HL-60 (cell line): ENCODE measurements around the gene NDUFB4.

Experiments used
- DNase-seq, 2 experiments: peaks; one replicate each; pipeline ENCODE4 v3.0.0-alpha.2; 2010 to 2020; ENCODE audit warnings: low read depth in 1 of 2, low spot score in 1 of 2
- H3K27ac ChIP-seq: fragments of 250-450 bp; sonication (Bioruptor Pico); replicated peaks from 2 replicates; pipeline ENCODE4 v1.5.1; 2020; ENCODE audit warnings: mild to moderate bottlenecking, moderate library complexity
- H3K27me3 ChIP-seq: fragments of 250-450 bp; sonication (Bioruptor Pico); 2 replicates; pipeline ENCODE4 v1.5.1; 2021; ENCODE audit warnings: mild to moderate bottlenecking, moderate library complexity; ENCODE audit not compliant: insufficient read depth, poor library complexity, severe bottlenecking
- H3K4me3 ChIP-seq: replicated peaks from 2 replicates; pipeline ENCODE4 v1.5.1; 2011; ENCODE audit warnings: mild to moderate bottlenecking, control low read depth, low read length; ENCODE audit not compliant: insufficient read depth
- GABPA ChIP-seq: IDR thresholded peaks from 2 replicates; pipeline ENCODE4 v1.6.1; 2012; ENCODE audit warnings: low read depth
- POLR2AphosphoS5 ChIP-seq: IDR thresholded peaks from 2 replicates; pipeline ENCODE4 v1.6.1; 2012; ENCODE audit warnings: low read depth
- SPI1 ChIP-seq: IDR thresholded peaks from 2 replicates; pipeline ENCODE4 v1.6.1; 2012; ENCODE audit warnings: low read depth, mild to moderate bottlenecking, borderline replicate concordance
- TF ChIP-seq, protein P1 (sequence below): IDR thresholded peaks from one replicate; pipeline ENCODE4 v1.5.1; 2011; ENCODE audit warnings: low read length, control low read depth, inconsistent platforms; ENCODE audit not compliant: insufficient read depth
- TF ChIP-seq, protein P2 (sequence below): IDR thresholded peaks from 2 replicates; pipeline ENCODE4 v1.6.1; 2012; ENCODE audit warnings: low read depth; ENCODE audit not compliant: insufficient replicate concordance

Gene NDUFB4

DNA sequence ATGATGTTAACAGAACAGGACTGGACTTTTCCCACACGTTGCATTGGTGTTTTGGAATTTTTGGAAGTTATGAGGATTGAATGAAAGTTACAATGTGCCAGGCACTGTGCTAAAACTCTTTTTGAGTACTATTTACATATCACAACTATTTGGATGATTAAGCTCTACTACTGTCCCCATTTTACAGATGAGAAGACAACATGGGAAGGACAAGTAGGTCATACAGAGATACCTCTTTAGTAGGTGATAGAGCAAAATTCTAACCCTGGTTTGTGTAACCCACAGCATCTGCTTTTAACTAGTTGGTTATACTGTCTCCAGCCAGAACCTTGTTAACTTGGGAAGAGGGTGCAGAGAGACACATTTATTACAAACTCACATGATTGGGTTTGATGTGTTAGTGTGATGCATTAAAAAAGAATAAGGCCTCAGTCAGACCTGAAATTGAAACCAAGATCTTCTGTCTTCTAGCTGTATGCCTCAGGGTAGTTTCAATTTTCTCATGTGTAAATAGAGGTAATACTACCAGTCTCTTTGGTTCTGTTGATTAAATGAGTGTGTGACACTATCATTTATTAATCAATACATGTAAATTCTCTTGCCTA is 1.4 kb downstream of the NDUFB4 start:
- no peaks in the 10 kb centered on the region for H3K27me3 ChIP-seq

DNA sequence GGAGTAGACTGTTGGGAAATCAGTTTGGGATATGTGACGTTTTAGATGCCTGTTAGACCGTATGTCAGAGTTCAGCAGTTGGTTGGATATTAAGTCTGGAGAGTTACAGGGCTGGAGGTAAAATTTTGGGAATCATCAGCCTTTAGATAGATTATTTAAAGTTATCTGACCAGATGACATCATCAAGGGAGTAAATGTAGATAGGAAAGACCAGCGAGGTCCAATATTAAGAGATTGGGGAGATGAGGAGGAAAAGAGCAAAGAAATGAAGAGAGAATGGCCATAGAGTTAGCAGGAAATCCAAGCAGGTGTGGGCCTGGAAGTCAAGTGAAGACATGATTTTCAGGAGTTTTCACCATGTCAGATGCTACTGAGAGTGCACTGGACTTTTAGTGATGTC is 3.1 kb downstream of the NDUFB4 start:
- DNase-seq = no peak
- TF ChIP-seq, protein P1, sequence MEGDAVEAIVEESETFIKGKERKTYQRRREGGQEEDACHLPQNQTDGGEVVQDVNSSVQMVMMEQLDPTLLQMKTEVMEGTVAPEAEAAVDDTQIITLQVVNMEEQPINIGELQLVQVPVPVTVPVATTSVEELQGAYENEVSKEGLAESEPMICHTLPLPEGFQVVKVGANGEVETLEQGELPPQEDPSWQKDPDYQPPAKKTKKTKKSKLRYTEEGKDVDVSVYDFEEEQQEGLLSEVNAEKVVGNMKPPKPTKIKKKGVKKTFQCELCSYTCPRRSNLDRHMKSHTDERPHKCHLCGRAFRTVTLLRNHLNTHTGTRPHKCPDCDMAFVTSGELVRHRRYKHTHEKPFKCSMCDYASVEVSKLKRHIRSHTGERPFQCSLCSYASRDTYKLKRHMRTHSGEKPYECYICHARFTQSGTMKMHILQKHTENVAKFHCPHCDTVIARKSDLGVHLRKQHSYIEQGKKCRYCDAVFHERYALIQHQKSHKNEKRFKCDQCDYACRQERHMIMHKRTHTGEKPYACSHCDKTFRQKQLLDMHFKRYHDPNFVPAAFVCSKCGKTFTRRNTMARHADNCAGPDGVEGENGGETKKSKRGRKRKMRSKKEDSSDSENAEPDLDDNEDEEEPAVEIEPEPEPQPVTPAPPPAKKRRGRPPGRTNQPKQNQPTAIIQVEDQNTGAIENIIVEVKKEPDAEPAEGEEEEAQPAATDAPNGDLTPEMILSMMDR = no peak
- TF ChIP-seq POLR2AphosphoS5 (no peak), SPI1 (no peak), GABPA (no peak)
- TF ChIP-seq, protein P2, sequence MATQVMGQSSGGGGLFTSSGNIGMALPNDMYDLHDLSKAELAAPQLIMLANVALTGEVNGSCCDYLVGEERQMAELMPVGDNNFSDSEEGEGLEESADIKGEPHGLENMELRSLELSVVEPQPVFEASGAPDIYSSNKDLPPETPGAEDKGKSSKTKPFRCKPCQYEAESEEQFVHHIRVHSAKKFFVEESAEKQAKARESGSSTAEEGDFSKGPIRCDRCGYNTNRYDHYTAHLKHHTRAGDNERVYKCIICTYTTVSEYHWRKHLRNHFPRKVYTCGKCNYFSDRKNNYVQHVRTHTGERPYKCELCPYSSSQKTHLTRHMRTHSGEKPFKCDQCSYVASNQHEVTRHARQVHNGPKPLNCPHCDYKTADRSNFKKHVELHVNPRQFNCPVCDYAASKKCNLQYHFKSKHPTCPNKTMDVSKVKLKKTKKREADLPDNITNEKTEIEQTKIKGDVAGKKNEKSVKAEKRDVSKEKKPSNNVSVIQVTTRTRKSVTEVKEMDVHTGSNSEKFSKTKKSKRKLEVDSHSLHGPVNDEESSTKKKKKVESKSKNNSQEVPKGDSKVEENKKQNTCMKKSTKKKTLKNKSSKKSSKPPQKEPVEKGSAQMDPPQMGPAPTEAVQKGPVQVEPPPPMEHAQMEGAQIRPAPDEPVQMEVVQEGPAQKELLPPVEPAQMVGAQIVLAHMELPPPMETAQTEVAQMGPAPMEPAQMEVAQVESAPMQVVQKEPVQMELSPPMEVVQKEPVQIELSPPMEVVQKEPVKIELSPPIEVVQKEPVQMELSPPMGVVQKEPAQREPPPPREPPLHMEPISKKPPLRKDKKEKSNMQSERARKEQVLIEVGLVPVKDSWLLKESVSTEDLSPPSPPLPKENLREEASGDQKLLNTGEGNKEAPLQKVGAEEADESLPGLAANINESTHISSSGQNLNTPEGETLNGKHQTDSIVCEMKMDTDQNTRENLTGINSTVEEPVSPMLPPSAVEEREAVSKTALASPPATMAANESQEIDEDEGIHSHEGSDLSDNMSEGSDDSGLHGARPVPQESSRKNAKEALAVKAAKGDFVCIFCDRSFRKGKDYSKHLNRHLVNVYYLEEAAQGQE = no peak
- no peak overlapping the region for H3K4me3 ChIP-seq
- H3K27ac ChIP-seq = no peak overlapping the region
- H3K27me3 ChIP-seq = no peaks in the 10 kb centered on the region

More for the DNA sequence above, 1.4 kb downstream of the NDUFB4 start:
- no peak for DNase-seq
- H3K27ac ChIP-seq = no peak overlapping the region
- no peak for TF ChIP-seq POLR2AphosphoS5
- no peak for TF ChIP-seq GABPA
- TF ChIP-seq, protein P1 = no peak
- TF ChIP-seq, protein P2 = no peak
- TF ChIP-seq SPI1 = no peak
- H3K4me3 ChIP-seq = peak overlapping the region; percentile 76

DNA sequence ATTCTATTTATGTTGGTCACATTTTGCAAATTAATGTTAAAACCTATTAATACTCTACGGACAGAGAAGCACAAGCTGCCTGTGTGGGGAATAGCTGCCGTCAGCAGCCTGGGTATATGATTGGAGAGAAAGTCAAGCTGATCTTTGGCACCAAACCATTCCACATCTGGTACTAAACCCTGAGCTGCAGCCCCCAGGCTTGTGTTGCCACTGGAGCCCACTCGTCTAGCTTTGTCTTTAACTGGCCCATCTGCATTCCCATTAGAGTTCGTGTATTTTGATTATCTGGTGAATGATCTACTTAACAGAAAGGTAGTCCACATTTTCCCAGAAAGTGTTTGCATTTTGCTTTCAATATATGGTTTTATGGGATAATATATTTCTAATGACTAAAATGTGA is 5.4 kb downstream of the NDUFB4 start:
- Histone ChIP-seq H3K27ac (no peak overlapping the region), H3K27me3 (no peaks in the 10 kb centered on the region), H3K4me3 (no peak overlapping the region)
- TF ChIP-seq GABPA (no peak), POLR2AphosphoS5 (no peak), SPI1 (no peak)
- TF ChIP-seq, protein P2 = no peak
- TF ChIP-seq, protein P1 = no peak
- DNase-seq = no peak
